Measurements from ENCODE around the gene B3GNT4. TPM values are rescaled to one million over a fixed set of nuclear protein-coding genes. Genes with fewer than 3 reads are reported as not detected.

The B3GNT4 gene
- total RNA-seq (2016; rRNA removed; fragmentation: Illumina TruSeq; extraction: Trizol) (0.04 TPM in 1 of 2 replicates, not detected in the other), polyA plus RNA-seq (2011; rRNA removed) (0.21 and 0.57 TPM in 2 replicates), polyA minus RNA-seq (2011; rRNA and poly(A)+ RNA removed; ENCODE audit: low replicate concordance) (0.14 and 1.1 TPM in 2 replicates), Bru-seq, nascent RNA (percentile 11 among the genes with signal in this experiment), BruChase-seq, experiment 1, labeled RNA remaining after a 6-hour chase (percentile 5 among the genes with signal in this experiment), BruChase-seq, experiment 2, labeled RNA remaining after a 2-hour chase (percentile 19 among the genes with signal in this experiment)
- not detected in 2 replicates for total RNA-seq (2016; cell fraction: cytosol; rRNA removed; fragmentation: Illumina TruSeq; extraction: Trizol; ENCODE audit: low read depth)
- total RNA-seq (2016; cell fraction: insoluble cytoplasmic fraction; rRNA removed; fragmentation: Illumina TruSeq; extraction: Trizol), result not detected in 2 replicates
- not detected in 2 replicates for total RNA-seq (2016; cell fraction: membrane; rRNA removed; fragmentation: Illumina TruSeq; extraction: Trizol)
- total RNA-seq (2016; cell fraction: nucleus; rRNA removed; fragmentation: Illumina TruSeq; extraction: Trizol), result not detected in 2 replicates
- polyA plus RNA-seq (2011; cell fraction: cytosol; rRNA removed), result 0.10 and 0.27 TPM in 2 replicates
- polyA plus RNA-seq (2011; cell fraction: nucleus; rRNA removed), result 0.32 and 0.38 TPM in 2 replicates
- 0.23 and 0.41 TPM in 2 replicates for polyA plus RNA-seq (2012)
- polyA plus RNA-seq (2016; cell fraction: cytosol; fragmentation: Illumina TruSeq; extraction: Trizol; ENCODE audit: low read depth), result not detected in 2 replicates
- not detected in 2 replicates for polyA plus RNA-seq (2016; cell fraction: insoluble cytoplasmic fraction; fragmentation: Illumina TruSeq; extraction: Trizol; ENCODE audit: low read depth)
- polyA plus RNA-seq (2016; cell fraction: membrane; fragmentation: Illumina TruSeq; extraction: Trizol; ENCODE audit: low read depth), result not detected in 2 replicates
- not detected in 2 replicates for polyA plus RNA-seq (2016; cell fraction: nucleus; fragmentation: Illumina TruSeq; extraction: Trizol; ENCODE audit: insufficient read depth, low read depth)
- polyA minus RNA-seq (2011; cell fraction: cytosol; rRNA and poly(A)+ RNA removed), result not detected in 2 replicates
- polyA minus RNA-seq (2011; cell fraction: nucleus; rRNA and poly(A)+ RNA removed), result 0.52 TPM in 1 of 2 replicates, not detected in the other
- long read RNA-seq, experiment 1, partial matches to known transcripts, result 0 of 1 reads
- long read RNA-seq, experiment 1, other reads (novel, unspliced or antisense), result 0 of 1 reads
- long read RNA-seq, experiment 2, result 0 reads

- BruUV-seq (replicated peaks), result no TSS peak
- FAIRE-seq (no peak), ATAC-seq (peak; percentile 33), DNase-seq (ENCODE audit: low spot score) (no peak)
- ChIA-PET POLR2A (interaction anchor here (1.3 kb wide), 1 partner anchor 22 kb away, joined by 6 read pairs; the partner anchor contains the start of gene DIABLO), CTCF (ENCODE audit: low intra/inter-chr PET ratio, low total read pairs) (no interaction called here)
- in situ Hi-C loops (cut with HindIII; ENCODE audit: extremely low pct_ligation_motif_present, low pct_unique_long_range_greater_than_20kb), result no loop called here
- Histone ChIP-seq H3K79me2 (ENCODE audit: insufficient read depth, low read length) (no peaks in the 10 kb centered on the region), H3K27ac (ENCODE audit: extremely low read length, insufficient read depth, low read length) (no peak within 1 kb of the TSS), H3K4me2 (ENCODE audit: low read depth, low read length) (peak within 1 kb of the TSS; percentile 96), H3K9ac (ENCODE audit: insufficient read depth, low read depth, low read length) (no peak within 1 kb of the TSS), H3K4me1 (ENCODE audit: insufficient read depth, low read length) (peaks cover 38% of the 10 kb centered on the region), H3K4me3 (replicated peaks in 1 of 3; ENCODE audit: insufficient read depth in 1 of 3, low read depth in 2 of 3, low read length in 3 of 3) (peak within 1 kb of the TSS; percentile 37 to 76 (median 49)), H2AFZ (ENCODE audit: low read length) (no peak within 1 kb of the TSS), H3K27me3 (ENCODE audit: control insufficient read depth in 1 of 2, insufficient read depth in 2 of 2, low read length in 2 of 2) (peaks cover 6 to 61% of the 10 kb centered on the region in 2 experiments), H3K36me3 (replicated peaks in 1 of 2; ENCODE audit: control insufficient read depth in 1 of 2, insufficient read depth in 2 of 2, low read length in 2 of 2) (peaks cover 6 to 14% of the 10 kb centered on the region in 2 experiments), H4K20me1 (ENCODE audit: insufficient read depth, low read length) (0 out of 2 replicates have a peak, but pooled peaks cover 2% of the 10 kb centered on the region), H3K9me3 (ENCODE audit: low read length) (no peaks in the 10 kb centered on the region)
- intact Hi-C loops (cut with micrococcal nuclease; ENCODE audit: unreplicated experiment), result no loop called here
- WGBS (ENCODE audit: low lambda C conversion rate), result 20% methylated on average over 1 of the region's 104 CpGs
- TF ChIP-seq ZNF331 (CRISPR knock-in tag; IDR thresholded peaks at IDR 0.05) (0 out of 2 replicates have a peak, but pooled peaks have one; percentile 21), ZBTB2 (CRISPR knock-in tag; IDR thresholded peaks at IDR 0.05; ENCODE audit: low read depth) (0 out of 2 replicates have a peak, but pooled peaks have one; percentile 40), ZNF616 (CRISPR knock-in tag; IDR thresholded peaks at IDR 0.05; ENCODE audit: low read depth) (0 out of 2 replicates have a peak, but pooled peaks have one; percentile 47), KDM3A (CRISPR knock-in tag; IDR thresholded peaks at IDR 0.05; ENCODE audit: low read depth) (peak; percentile 56; the same call in 1 of the 2 replicates), ARID4A (CRISPR knock-in tag; IDR thresholded peaks at IDR 0.05; ENCODE audit: borderline replicate concordance) (peak; percentile 23; the same call in 1 of the 2 replicates), KDM2A (CRISPR knock-in tag; IDR thresholded peaks at IDR 0.05; ENCODE audit: borderline replicate concordance, low read depth) (peak; percentile 19; the same call in 1 of the 2 replicates), ZHX1 (CRISPR knock-in tag; IDR thresholded peaks at IDR 0.05; ENCODE audit: low read depth) (peak; percentile 20; the same call in 1 of the 2 replicates)
Observed at GRCh38 chr12:122203301-122204166, at the start of gene B3GNT4. B3GNT4 (plus strand) TSS chr12:122203709; CDS start chr12:122204619, 910 bp downstream.

All from HepG2 (cell line).